Activated CD4-positive, alpha-beta T cell treated with anti-CD3 and anti-CD28 coated beads for 24 hours (primary cell): ENCODE data around the gene ZNF618.
A peak's percentile ranks its signal among the peaks of the same experiment; 100 is the strongest.

ENCODE experiments used
- DNase-seq, 2 donors: peaks; one replicate each; pipeline ENCODE4 v3.0.0-alpha.2; 2020; ENCODE audit warnings: low read depth in 2 of 2

Gene ZNF618

GRCh38 chr9:113876151-113876992 is at the start of gene ZNF618:
Gene ZNF618, plus strand, starts transcription at chr9:113876309. Its CDS starts 72 bp downstream, at chr9:113876381.
- DNase-seq, result peak in 1 of 2 donors; percentile 1

GRCh38 chr9:113828221-113828620 is 47.9 kb upstream of the ZNF618 start:
- DNase-seq, result no peak

GRCh38 chr9:113837334-113837733 is 38.8 kb upstream of the ZNF618 start:
- no peak for DNase-seq

GRCh38 chr9:113842086-113842485 is 34.0 kb upstream of the ZNF618 start:
- DNase-seq, result no peak

GRCh38 chr9:113844466-113844865 is 31.6 kb upstream of the ZNF618 start:
- no peak for DNase-seq

- DNase-seq, result no peak
These were observed 24.8 kb upstream of the ZNF618 start for GRCh38 chr9:113851359-113851758.

- no peak for DNase-seq
These were observed 24.2 kb upstream of the ZNF618 start for GRCh38 chr9:113851873-113852272.

- no peak for DNase-seq
These were observed 22.8 kb upstream of the ZNF618 start for GRCh38 chr9:113853333-113853732.

- no peak for DNase-seq
These were observed 21.8 kb upstream of the ZNF618 start for GRCh38 chr9:113854310-113854709.

GRCh38 chr9:113857875-113858274 is 18.2 kb upstream of the ZNF618 start:
- no peak for DNase-seq

- DNase-seq, result no peak
These were observed 17.8 kb upstream of the ZNF618 start for GRCh38 chr9:113858282-113858681.

- DNase-seq, result no peak
These were observed 12.8 kb upstream of the ZNF618 start for GRCh38 chr9:113863345-113863744.

- DNase-seq, result no peak
These were observed 7.6 kb upstream of the ZNF618 start for GRCh38 chr9:113868501-113868900.

GRCh38 chr9:113872485-113873143 is 3.5 kb upstream of the ZNF618 start:
- DNase-seq, result no peak

GRCh38 chr9:113873446-113873845 is 2.7 kb upstream of the ZNF618 start:
- no peak for DNase-seq

- no peak for DNase-seq
These were observed 2.2 kb upstream of the ZNF618 start for GRCh38 chr9:113873926-113874325.

GRCh38 chr9:113875459-113876150 is 504 bp upstream of the ZNF618 start:
- DNase-seq, result no peak

GRCh38 chr9:113876993-113877368 is 872 bp downstream of the ZNF618 start:
- no peak for DNase-seq

- DNase-seq, result no peak
These were observed 3.2 kb downstream of the ZNF618 start for GRCh38 chr9:113879318-113879717.

GRCh38 chr9:113879911-113880310 is 3.8 kb downstream of the ZNF618 start:
- DNase-seq, result no peak

- DNase-seq, result no peak
These were observed 6.1 kb downstream of the ZNF618 start for GRCh38 chr9:113882181-113882580.

GRCh38 chr9:113882636-113883164 is 6.6 kb downstream of the ZNF618 start:
- DNase-seq, result no peak
